Stimulated activated CD4-positive, alpha-beta T cell treated with anti-CD3 and anti-CD28 coated beads, TNF-alpha, amount 100 ng/mL, for 24 hours (primary cell): ENCODE data around the gene ANKS1B.
"Not testable (repeated sequence)": the region's sequence is repeated elsewhere in the genome, so short reads cannot be mapped to it uniquely, and the experiment has no call there.

Source experiments
- DNase-seq, 3 experiments: peaks; one replicate each; pipeline ENCODE4 v3.0.0-alpha.2; 2020; ENCODE audit warnings: low read depth in 3 of 3

Gene ANKS1B

GRCh38 chr12:99019798-99020197, 964.9 kb downstream of the ANKS1B start:
- no peak for DNase-seq

GRCh38 chr12:99017971-99018370, 966.8 kb downstream of the ANKS1B start:
- no peak for DNase-seq

- DNase-seq: no peak
These were observed 975.0 kb downstream of the ANKS1B start for GRCh38 chr12:99009654-99010296.

GRCh38 chr12:99005601-99006000, 979.1 kb downstream of the ANKS1B start:
- DNase-seq: no peak

GRCh38 chr12:99004799-99005466, 979.8 kb downstream of the ANKS1B start:
- no peak for DNase-seq

GRCh38 chr12:99002731-99003130, 982.0 kb downstream of the ANKS1B start:
- DNase-seq: no peak

GRCh38 chr12:99002156-99002555, 982.6 kb downstream of the ANKS1B start:
- no peak for DNase-seq

GRCh38 chr12:98999559-98999958, 985.2 kb downstream of the ANKS1B start:
- DNase-seq: no peak

GRCh38 chr12:98998697-98999299, 985.9 kb downstream of the ANKS1B start:
- DNase-seq: no peak

- DNase-seq: no peak
These were observed 986.8 kb downstream of the ANKS1B start for GRCh38 chr12:98997899-98998298.

- no peak for DNase-seq
These were observed 994.1 kb downstream of the ANKS1B start for GRCh38 chr12:98990648-98991047.

- DNase-seq: no peak
These were observed 999.6 kb downstream of the ANKS1B start for GRCh38 chr12:98985156-98985555.

GRCh38 chr12:98983647-98984046, 1001.1 kb downstream of the ANKS1B start:
- DNase-seq: no peak

GRCh38 chr12:98980508-98980907, 1004.2 kb downstream of the ANKS1B start:
- no peak for DNase-seq

- DNase-seq: no peak
These were observed 1007.5 kb downstream of the ANKS1B start for GRCh38 chr12:98977186-98977585.

GRCh38 chr12:98974767-98975381, 1009.9 kb downstream of the ANKS1B start:
- DNase-seq: no peak

- DNase-seq: no peak
These were observed 1011.3 kb downstream of the ANKS1B start for GRCh38 chr12:98973395-98973794.

- no peak for DNase-seq
These were observed 1013.8 kb downstream of the ANKS1B start for GRCh38 chr12:98970950-98971349.

- DNase-seq: no peak
These were observed 1014.5 kb downstream of the ANKS1B start for GRCh38 chr12:98970210-98970609.

- DNase-seq: no peak
These were observed 1015.8 kb downstream of the ANKS1B start for GRCh38 chr12:98968896-98969295.

GRCh38 chr12:98957135-98957534, 1027.6 kb downstream of the ANKS1B start:
- not testable (repeated sequence) for DNase-seq

- DNase-seq: no peak
These were observed 1029.5 kb downstream of the ANKS1B start for GRCh38 chr12:98955284-98955683.

GRCh38 chr12:98954506-98954905, 1030.2 kb downstream of the ANKS1B start:
- no peak for DNase-seq
